Endodermal cell (in vitro differentiated cells): ENCODE measurements around the gene HBG1. TPM values are rescaled to one million over a fixed set of nuclear protein-coding genes. Genes with fewer than 3 reads are reported as not detected.

Experiments used
- DNase-seq: peaks from one replicate; pipeline ENCODE4 v3.0.0-alpha.2; 2017
- H3K27ac ChIP-seq: 2 replicates; pipeline ENCODE4 v1.5.1; 2013; ENCODE audit warnings: mild to moderate bottlenecking, low read depth, low read length, moderate library complexity
- H3K27me3 ChIP-seq: 2 replicates; pipeline ENCODE4 v1.6.1; 2013; ENCODE audit warnings: mild to moderate bottlenecking, low read length, moderate library complexity; ENCODE audit not compliant: insufficient read depth, control insufficient read depth, poor library complexity, severe bottlenecking
- H3K36me3 ChIP-seq: 2 replicates; pipeline ENCODE4 v1.7.0; 2013; ENCODE audit warnings: mild to moderate bottlenecking, low read length, moderate library complexity; ENCODE audit not compliant: control insufficient read depth, insufficient read depth
- H3K4me1 ChIP-seq: one replicate; pipeline ENCODE4 v1.7.0; 2013; ENCODE audit warnings: low read length; ENCODE audit not compliant: control insufficient read depth, insufficient read depth
- H3K4me3 ChIP-seq: 2 replicates; pipeline ENCODE4 v1.5.1; 2013; ENCODE audit warnings: mild to moderate bottlenecking, low read length, moderate library complexity
- H3K9ac ChIP-seq: 2 replicates; pipeline ENCODE4 v1.6.1; 2013; ENCODE audit warnings: mild to moderate bottlenecking, low read length, moderate library complexity; ENCODE audit not compliant: poor library complexity, severe bottlenecking; ENCODE audit errors: extremely low read depth
- H3K9me3 ChIP-seq: 2 replicates; pipeline ENCODE4 v1.6.1; 2013; ENCODE audit warnings: mild to moderate bottlenecking, low read length, moderate library complexity; ENCODE audit not compliant: control insufficient read depth
- H3K27ac Mint-ChIP-seq: 2 replicates; pipeline ENCODE4 v1.8.0; 2020; ENCODE audit warnings: mixed read lengths
- H3K27me3 Mint-ChIP-seq: 2 replicates; pipeline ENCODE4 v1.8.0; 2021; ENCODE audit warnings: mild to moderate bottlenecking, mixed read lengths; ENCODE audit not compliant: insufficient read depth
- H3K36me3 Mint-ChIP-seq: 2 replicates; pipeline ENCODE4 v1.8.0; 2020; ENCODE audit warnings: low read depth, mixed read lengths
- H3K4me1 Mint-ChIP-seq: 2 replicates; pipeline ENCODE4 v1.8.0; 2020; ENCODE audit warnings: mixed read lengths
- H3K4me3 Mint-ChIP-seq: 2 replicates; pipeline ENCODE4 v1.8.0; 2020; ENCODE audit warnings: mild to moderate bottlenecking, moderate library complexity, mixed read lengths
- H3K9me3 Mint-ChIP-seq: 2 replicates; pipeline ENCODE4 v1.8.0; 2020; ENCODE audit warnings: mild to moderate bottlenecking, mixed read lengths
- CTCF ChIP-seq: fragments of 200-600 bp; sonication (generic); conservative IDR thresholded peaks from 2 replicates; pipeline ENCODE4 v1.5.0; 2021; ENCODE audit warnings: antibody characterized with exemption, mild to moderate bottlenecking
- WGBS, 2 experiments: methylation state at CpG; one replicate each; pipeline versions ENCODE4 v1.1.5 to v1.1.7; 2013; ENCODE audit warnings: missing lambda C conversion rate in 2 of 2, mixed read lengths in 1 of 2; ENCODE audit not compliant: insufficient coverage in 1 of 2, insufficient read length in 1 of 2; 5-methylcytosine and 5-hydroxymethylcytosine counted together
- total RNA-seq, 2 donors: library from RNA; stranded (reverse); fragmentation: NEBNext Ultra II Directional in 1 of 2; extraction: Animal tissue kit (Norgen Biotek cat#: 25700) in 1 of 2; gene quantifications; 2 replicates in 1 of 2; 3 replicates in 1 of 2; pipeline ENCODE4 v1.2.1, GENCODE V29; 2021

The HBG1 gene
- total RNA-seq, 2 donors from 2014 or later: not detected

DNA sequence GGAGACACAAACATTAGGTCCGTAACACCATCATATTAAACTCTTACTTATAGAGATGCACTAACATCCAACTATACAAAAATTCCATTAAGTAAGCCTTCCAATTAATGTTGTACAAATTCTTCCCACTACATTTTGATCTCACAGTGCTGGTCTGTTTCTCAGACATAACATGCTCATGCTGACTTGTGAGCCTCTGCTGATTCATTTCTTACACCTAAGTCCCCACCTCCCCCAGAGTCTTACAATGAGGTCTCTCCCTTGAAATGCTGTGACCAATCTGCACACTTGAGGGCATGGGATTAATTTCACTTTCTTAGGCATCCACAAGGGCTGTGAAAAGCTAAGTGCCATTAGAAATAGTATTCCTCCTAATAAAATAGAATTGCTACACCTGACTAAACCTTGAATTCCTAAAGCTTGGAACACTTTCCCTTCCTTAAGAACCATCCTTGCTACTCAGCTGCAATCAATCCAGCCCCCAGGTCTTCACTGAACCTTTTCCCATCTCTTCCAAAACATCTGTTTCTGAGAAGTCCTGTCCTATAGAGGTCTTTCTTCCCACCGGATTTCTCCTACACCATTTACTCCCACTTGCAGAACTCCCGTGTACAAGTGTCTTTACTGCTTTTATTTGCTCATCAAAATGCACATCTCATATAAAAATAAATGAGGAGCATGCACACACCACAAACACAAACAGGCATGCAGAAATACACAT lies 2.0 kb downstream of the HBG1 start:
- Mint-ChIP-seq H3K27ac (no peak overlapping the region), H3K4me3 (no peak overlapping the region), H3K4me1 (peaks cover 5% of the 10 kb centered on the region), H3K36me3 (no peaks in the 10 kb centered on the region), H3K9me3 (no peaks in the 10 kb centered on the region), H3K27me3 (no peaks in the 10 kb centered on the region)
- H3K27me3 ChIP-seq: no peaks in the 10 kb centered on the region
- TF ChIP-seq CTCF: no peak
- no peaks in the 10 kb centered on the region for H3K36me3 ChIP-seq
- no peak for DNase-seq
- H3K27ac ChIP-seq: no peak overlapping the region
- H3K9me3 ChIP-seq: no peaks in the 10 kb centered on the region
- WGBS, 2 experiments: 87% methylated on average over 3 of the region's 3 CpGs; no CpG with 5 or more reads in 1 of the 2 experiments
- H3K4me1 ChIP-seq: no peaks in the 10 kb centered on the region
- H3K9ac ChIP-seq: no peak overlapping the region
- no peak overlapping the region for H3K4me3 ChIP-seq

DNA sequence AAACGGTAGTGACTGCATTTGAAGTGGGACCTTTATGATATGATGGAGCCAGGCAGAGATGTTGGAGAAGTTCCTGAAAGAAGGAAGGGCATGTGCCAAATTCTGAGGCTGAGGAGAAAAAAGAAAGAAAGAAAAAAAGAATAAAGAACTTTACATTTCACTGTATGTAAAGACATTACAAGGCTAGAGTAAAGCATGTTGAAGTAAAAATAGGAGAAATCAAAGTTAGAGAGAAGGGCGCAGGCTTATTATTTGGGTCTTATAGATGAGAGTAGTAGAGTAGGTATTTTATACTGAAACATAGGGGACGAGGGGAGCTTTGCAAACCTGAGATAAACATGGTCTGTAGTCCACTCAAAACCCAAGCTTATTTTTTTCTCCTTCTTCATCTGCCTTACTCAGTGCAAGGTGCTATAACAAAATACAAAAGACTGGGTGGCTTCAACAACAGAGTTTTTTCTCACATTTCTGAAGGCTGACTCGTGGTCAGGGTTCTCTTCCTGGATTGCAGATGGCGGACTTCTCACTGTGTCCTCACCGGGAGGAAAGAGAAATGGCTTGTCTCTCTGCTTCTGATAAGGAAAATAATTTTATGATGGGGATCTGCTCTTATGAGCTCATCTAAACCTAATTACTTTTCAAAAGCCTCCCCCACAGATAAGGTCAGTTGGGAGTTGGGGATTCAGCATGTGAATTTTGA lies 2.7 kb downstream of the HBG1 start:
- 90 to 100% methylated on average over 4 to 6 of the region's 6 CpGs for WGBS, 2 experiments

DNA sequence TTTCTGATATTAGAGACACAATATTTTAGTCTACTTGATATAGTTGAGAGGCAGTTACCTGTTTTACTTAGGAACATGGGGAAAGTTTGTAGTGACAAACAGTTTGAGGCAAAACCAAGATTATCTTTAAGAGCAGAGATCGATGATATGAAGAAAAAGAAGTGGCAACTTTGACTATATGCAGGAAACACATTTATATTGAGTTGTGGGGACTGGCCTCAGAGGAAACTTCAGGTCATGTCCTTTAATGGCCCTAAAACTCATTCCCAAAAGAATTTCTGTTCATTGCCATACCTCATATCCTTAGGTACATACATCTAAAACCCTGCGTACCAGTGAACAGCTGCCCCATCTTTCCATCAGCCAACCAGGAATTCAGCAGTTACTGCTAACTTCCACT lies 4.5 kb downstream of the HBG1 start:
- Histone ChIP-seq H3K9me3 (no peaks in the 10 kb centered on the region), H3K27ac (no peak overlapping the region), H3K9ac (no peak overlapping the region), H3K4me1 (no peaks in the 10 kb centered on the region), H3K4me3 (no peak overlapping the region), H3K27me3 (no peaks in the 10 kb centered on the region), H3K36me3 (no peaks in the 10 kb centered on the region)
- WGBS, 2 experiments: 98 to 100% methylated on average over 2 of the region's 2 CpGs
- Mint-ChIP-seq H3K27ac (no peak overlapping the region), H3K36me3 (no peaks in the 10 kb centered on the region), H3K9me3 (no peaks in the 10 kb centered on the region), H3K4me1 (no peaks in the 10 kb centered on the region), H3K4me3 (no peak overlapping the region), H3K27me3 (peaks cover 2% of the 10 kb centered on the region)
- no peak for TF ChIP-seq CTCF
- no peak for DNase-seq

More for the DNA sequence above, 2.7 kb downstream of the HBG1 start:
- no peak for DNase-seq
- Mint-ChIP-seq H3K9me3 (no peaks in the 10 kb centered on the region), H3K27ac (no peak overlapping the region), H3K27me3 (no peaks in the 10 kb centered on the region), H3K4me3 (no peak overlapping the region), H3K4me1 (no peaks in the 10 kb centered on the region), H3K36me3 (no peaks in the 10 kb centered on the region)
- Histone ChIP-seq H3K36me3 (no peaks in the 10 kb centered on the region), H3K9me3 (no peaks in the 10 kb centered on the region), H3K9ac (no peak overlapping the region), H3K4me3 (no peak overlapping the region), H3K27ac (no peak overlapping the region), H3K4me1 (no peaks in the 10 kb centered on the region), H3K27me3 (no peaks in the 10 kb centered on the region)
- no peak for TF ChIP-seq CTCF
